ENCODE data around the gene ETNPPL. TPM values are rescaled to one million over a fixed set of nuclear protein-coding genes. Genes with fewer than 3 reads are reported as not detected.

ETNPPL gene
- total RNA-seq, 2 donors from 2014 or later, result not detected

DNA sequence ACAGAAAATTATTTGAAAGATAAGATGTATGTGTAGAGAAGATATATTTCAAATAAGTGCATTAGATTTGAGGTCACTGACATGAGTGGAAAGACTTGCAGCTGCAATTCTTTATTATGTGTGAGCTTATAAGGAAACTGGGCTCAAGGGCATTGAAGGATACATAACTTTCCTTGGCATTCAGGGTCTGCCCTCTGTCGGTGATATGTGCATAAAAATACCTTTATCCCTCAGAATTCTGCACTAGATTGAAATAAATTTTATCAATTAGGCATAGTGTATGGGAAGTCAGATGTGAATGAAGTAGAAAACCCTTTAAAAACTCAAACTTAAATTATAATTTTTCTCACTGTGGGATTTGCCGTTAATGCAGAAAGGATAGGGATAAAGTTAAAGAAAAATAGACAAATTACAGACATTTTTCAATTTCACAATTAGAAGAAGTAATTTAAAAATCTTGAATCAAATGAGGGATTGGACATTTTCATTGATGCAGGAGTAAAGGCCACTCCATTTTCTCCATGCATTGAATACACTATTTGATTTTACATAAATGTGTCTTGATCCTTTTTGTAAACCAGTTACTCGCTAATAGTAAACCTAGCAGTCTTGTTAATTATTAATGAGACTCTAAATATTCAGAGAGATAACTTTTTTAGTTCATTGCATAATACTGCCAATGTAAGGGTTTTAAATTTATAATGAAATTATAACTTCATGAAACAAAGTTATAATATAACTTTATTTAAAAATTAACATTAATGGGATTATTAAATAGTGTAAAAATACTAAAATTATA, 21.0 kb upstream of the ETNPPL start:
- H3K9me3 Mint-ChIP-seq, result no peaks in the 10 kb centered on the region
- no peaks in the 10 kb centered on the region for H3K27me3 Mint-ChIP-seq (ENCODE audit: low read depth)
- H3K36me3 Mint-ChIP-seq (ENCODE audit: insufficient read depth in 2 of 2), result no peaks in the 10 kb centered on the region
- H3K4me1 Mint-ChIP-seq (ENCODE audit: low read depth), result no peaks in the 10 kb centered on the region
- ATAC-seq (replicated peaks in 1 of 2), result no peak
- no peak overlapping the region for H3K4me3 Mint-ChIP-seq
- H3K27ac Mint-ChIP-seq, result no peak overlapping the region
- DNase-seq, result no peak

DNA sequence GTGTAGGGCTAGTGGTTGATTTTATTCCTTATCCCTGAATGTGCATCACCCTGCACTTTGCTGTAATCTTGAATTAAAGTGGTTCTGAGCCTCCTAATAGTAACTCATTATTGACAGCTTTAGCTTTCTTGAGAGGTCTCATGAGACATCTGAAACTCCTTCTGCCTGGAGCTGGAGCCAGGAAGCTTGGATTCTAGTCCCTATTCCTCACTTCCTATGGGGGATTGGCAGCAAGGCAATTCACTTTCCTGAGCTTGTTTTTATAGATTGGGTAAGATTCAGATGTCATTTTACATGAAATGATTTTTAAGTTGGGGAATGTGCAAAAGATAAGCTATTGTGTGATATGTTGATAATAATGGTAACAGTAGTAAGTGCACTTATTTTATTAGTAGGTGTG, 17.1 kb upstream of the ETNPPL start:
- Mint-ChIP-seq H3K9me3 (no peaks in the 10 kb centered on the region), H3K36me3 (ENCODE audit: insufficient read depth in 2 of 2) (no peaks in the 10 kb centered on the region), H3K27ac (no peak overlapping the region), H3K4me3 (no peak overlapping the region), H3K4me1 (ENCODE audit: low read depth) (no peaks in the 10 kb centered on the region), H3K27me3 (ENCODE audit: low read depth) (peaks cover 8% of the 10 kb centered on the region)
- ATAC-seq (replicated peaks in 1 of 2) (no peak), DNase-seq (no peak)

DNA sequence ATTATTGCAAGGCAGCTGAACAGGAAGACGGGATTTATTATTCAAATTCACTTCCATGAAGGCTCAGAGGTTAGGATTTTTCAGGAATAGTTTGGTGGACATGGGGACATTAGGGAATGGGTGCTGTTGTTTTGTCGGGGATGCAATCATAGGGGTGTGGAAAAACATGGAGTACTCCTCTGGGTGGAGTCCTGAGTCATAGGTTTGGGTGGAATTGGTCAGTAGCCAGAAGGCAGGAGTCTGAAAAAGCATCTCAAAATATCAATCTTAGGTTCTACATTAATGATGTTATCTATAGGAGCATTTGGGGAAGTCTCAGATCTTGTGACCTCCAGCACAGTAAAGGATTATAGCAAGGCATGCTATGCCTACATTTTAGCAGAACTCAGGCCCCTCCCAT, 14.5 kb upstream of the ETNPPL start:
- no peak overlapping the region for H3K4me3 Mint-ChIP-seq
- H3K27ac Mint-ChIP-seq, result no peak overlapping the region
- ATAC-seq (replicated peaks in 1 of 2) (no peak), DNase-seq (no peak)
- no peaks in the 10 kb centered on the region for H3K36me3 Mint-ChIP-seq (ENCODE audit: insufficient read depth in 2 of 2)
- no peaks in the 10 kb centered on the region for H3K4me1 Mint-ChIP-seq (ENCODE audit: low read depth)
- H3K9me3 Mint-ChIP-seq, result no peaks in the 10 kb centered on the region
- peaks cover 8% of the 10 kb centered on the region for H3K27me3 Mint-ChIP-seq (ENCODE audit: low read depth)

DNA sequence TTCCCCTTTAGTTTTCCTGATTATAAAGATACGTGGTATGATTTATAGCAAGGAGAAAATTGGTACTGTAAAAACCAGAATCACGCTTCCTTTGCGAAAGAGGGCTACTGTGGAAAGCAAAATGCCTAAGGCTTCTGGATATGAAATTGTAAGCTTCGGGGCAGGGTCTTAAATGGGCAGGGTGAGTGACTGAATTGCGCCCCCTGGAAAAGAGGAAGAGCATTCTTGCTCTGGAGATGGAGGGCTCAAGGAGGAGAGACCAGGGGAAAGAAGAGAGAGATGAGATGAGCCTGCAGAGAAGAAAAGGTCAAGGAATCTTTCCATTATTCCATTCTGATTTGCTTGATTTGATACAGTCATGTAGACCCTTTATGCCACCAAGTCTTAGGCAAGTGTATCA, 13.1 kb upstream of the ETNPPL start:
- H3K4me3 Mint-ChIP-seq, result no peak overlapping the region
- no peak for ATAC-seq (replicated peaks in 1 of 2)
- H3K4me1 Mint-ChIP-seq (ENCODE audit: low read depth), result no peaks in the 10 kb centered on the region
- H3K27ac Mint-ChIP-seq, result no peak overlapping the region
- H3K9me3 Mint-ChIP-seq, result no peaks in the 10 kb centered on the region
- DNase-seq, result no peak
- no peaks in the 10 kb centered on the region for H3K36me3 Mint-ChIP-seq (ENCODE audit: insufficient read depth in 2 of 2)
- peaks cover 8% of the 10 kb centered on the region for H3K27me3 Mint-ChIP-seq (ENCODE audit: low read depth)

DNA sequence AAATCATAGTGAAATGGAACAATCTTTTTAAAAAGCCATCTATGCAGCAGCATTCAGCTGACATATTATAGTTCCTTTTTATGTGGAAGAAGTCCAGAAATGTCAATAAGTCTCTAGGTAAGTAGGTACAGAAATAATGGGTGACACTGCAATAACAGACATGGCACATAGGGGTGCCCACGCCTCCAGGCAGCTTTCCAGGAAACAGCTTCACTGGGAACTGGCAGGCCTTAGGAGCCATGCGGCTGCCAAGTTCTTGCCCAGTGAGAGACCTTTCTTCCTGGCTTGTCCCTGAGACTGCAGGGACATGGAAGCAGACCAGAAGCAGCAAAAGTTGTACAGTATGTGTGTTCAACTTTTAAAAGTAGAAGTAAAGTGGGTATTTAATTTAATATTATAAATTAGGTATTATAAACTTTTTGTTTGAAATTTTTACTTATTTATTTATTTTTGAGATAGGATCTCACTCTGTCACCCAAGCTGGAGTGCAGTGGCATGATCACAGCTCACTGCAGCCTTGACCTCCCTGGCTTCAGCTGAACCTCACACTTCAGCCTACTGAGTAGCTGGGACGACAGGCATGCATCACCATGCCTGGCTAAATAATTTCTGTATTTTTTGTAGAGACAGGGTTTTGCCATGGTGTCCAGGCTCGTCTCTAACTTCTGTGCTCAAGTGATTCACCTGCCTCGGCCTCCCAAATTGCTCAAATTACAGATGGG, 12.1 kb upstream of the ETNPPL start:
- no peaks in the 10 kb centered on the region for H3K4me1 Mint-ChIP-seq (ENCODE audit: low read depth)
- ATAC-seq (replicated peaks in 1 of 2), result no peak
- H3K27me3 Mint-ChIP-seq (ENCODE audit: low read depth), result peaks cover 8% of the 10 kb centered on the region
- DNase-seq, result no peak
- no peak overlapping the region for H3K27ac Mint-ChIP-seq
- no peaks in the 10 kb centered on the region for H3K9me3 Mint-ChIP-seq
- no peak overlapping the region for H3K4me3 Mint-ChIP-seq
- no peaks in the 10 kb centered on the region for H3K36me3 Mint-ChIP-seq (ENCODE audit: insufficient read depth in 2 of 2)

DNA sequence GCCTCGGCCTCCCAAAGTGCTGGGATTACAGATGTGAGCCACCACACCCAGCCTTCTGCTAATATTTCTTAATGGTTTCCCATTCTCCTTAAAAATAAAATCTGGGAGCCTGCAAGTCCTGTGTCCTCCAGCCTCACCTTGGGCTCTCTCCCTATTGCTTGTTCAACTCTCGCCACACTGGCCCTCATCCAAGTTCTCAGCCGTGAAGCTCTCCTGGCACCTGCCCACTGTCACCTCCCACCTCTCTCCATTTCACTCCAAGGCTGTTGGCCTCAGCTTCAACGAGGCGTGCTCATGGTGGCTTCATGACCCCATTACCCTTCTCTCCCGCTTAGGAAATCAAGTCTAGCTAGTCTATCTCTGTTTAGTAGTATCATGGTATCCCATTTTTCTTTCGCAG, 9.5 kb upstream of the ETNPPL start:
- no peak overlapping the region for H3K27ac Mint-ChIP-seq
- DNase-seq (no peak), ATAC-seq (replicated peaks in 1 of 2) (no peak)
- H3K4me1 Mint-ChIP-seq (ENCODE audit: low read depth), result no peaks in the 10 kb centered on the region
- H3K27me3 Mint-ChIP-seq (ENCODE audit: low read depth), result peaks cover 8% of the 10 kb centered on the region
- no peak overlapping the region for H3K4me3 Mint-ChIP-seq
- no peaks in the 10 kb centered on the region for H3K36me3 Mint-ChIP-seq (ENCODE audit: insufficient read depth in 2 of 2)
- H3K9me3 Mint-ChIP-seq, result no peaks in the 10 kb centered on the region

DNA sequence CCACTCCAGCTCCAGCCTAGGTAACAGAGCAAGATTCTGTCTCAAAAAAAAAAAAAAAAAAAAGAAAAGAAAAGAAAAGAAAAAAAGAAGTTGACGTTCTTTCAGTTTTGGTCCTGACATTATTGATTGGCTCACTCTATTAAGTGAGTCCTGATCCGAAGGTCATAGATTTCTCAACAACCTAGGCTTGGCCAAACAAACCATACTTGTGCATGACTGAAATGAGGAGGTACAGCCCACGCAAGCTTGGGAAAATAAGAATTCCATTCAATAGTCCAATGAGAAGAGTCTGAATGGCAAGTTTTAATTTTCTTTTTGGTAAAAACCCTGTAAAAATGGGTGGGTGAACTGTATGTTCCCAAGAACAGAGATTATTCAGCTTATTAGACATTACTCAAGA, 3.2 kb upstream of the ETNPPL start:
- H3K27me3 Mint-ChIP-seq (ENCODE audit: low read depth), result peaks cover 36% of the 10 kb centered on the region

DNA sequence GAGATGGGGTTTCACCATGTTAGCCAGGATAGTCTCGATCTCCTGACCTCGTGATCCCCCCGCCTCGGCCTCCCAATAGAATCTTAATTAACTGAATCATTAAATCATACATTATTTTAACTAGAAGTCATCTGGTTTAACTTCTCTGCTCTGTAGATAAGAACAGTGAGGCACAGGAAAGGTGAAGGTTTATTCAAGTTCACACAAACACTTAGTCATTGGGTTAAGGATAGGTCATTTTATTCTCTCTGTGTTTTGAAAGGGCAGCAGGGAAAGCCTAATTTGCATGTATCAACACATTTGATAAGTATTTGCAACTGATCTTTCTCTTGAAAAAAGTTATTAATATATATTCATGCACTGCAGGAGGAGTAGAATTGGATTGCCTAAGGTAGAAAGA, 1.1 kb upstream of the ETNPPL start:
- H3K36me3 Mint-ChIP-seq (ENCODE audit: insufficient read depth in 2 of 2), result peaks cover 2% of the 10 kb centered on the region in 2 donors
- no peak overlapping the region for H3K27ac Mint-ChIP-seq
- no peaks in the 10 kb centered on the region for H3K9me3 Mint-ChIP-seq
- peaks cover 15% of the 10 kb centered on the region for H3K4me1 Mint-ChIP-seq (ENCODE audit: low read depth)
- no peak for ATAC-seq (replicated peaks in 1 of 2)
- no peak overlapping the region for H3K4me3 Mint-ChIP-seq
- peaks cover 43% of the 10 kb centered on the region for H3K27me3 Mint-ChIP-seq (ENCODE audit: low read depth)
- DNase-seq, result no peak

More for the DNA sequence above, 3.2 kb upstream of the ETNPPL start:
- Mint-ChIP-seq H3K9me3 (no peaks in the 10 kb centered on the region), H3K27ac (no peak overlapping the region), H3K4me1 (ENCODE audit: low read depth) (peaks cover 15% of the 10 kb centered on the region), H3K4me3 (no peak overlapping the region), H3K36me3 (ENCODE audit: insufficient read depth in 2 of 2) (peaks cover 2% of the 10 kb centered on the region in 2 donors)
- ATAC-seq (replicated peaks in 1 of 2) (no peak), DNase-seq (no peak)

DNA sequence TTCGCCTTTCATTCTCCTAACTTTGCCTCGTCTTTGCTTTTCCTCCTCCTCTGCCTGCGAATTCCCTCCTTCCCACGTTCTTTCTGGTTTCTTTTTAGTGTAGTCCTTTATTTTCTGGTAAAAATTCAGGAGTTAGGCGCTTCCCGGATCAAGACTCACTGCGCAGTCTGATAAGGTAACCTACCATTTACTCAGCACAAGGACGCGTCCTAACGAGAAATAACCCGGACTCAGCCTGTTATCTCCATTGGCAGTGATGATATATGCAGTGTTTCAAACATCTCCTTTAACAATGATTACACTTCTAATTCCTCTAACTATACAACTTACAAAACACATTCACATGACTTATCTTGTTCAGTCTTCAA, 357 bp upstream of the ETNPPL start:
- peaks cover 15% of the 10 kb centered on the region for H3K4me1 Mint-ChIP-seq (ENCODE audit: low read depth)

DNA sequence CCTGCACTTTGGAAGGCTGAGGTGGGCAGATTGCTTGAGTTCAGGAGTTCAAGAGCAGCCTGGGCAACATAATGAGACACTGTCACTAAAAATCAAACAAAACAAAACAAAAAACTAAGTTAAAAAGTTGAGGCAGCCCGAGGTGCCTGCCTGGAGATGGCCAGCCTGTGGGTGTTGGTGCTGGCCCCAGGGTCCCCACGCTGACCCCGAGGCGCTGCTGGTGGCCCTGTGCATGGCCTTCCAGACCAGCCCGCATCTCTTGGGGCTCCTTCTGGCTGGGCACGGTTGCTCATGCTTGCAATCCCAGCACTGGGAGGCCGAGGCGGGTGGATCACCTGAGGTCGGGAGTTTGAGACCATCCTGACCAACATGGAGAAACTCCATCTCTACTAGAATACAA, 4.4 kb downstream of the ETNPPL start:
- Mint-ChIP-seq H3K27me3 (ENCODE audit: low read depth) (peaks cover 29% of the 10 kb centered on the region), H3K36me3 (ENCODE audit: insufficient read depth in 2 of 2) (peaks cover 2% of the 10 kb centered on the region in 2 donors), H3K9me3 (no peaks in the 10 kb centered on the region), H3K4me3 (no peak overlapping the region), H3K27ac (no peak overlapping the region), H3K4me1 (ENCODE audit: low read depth) (peaks cover 13% of the 10 kb centered on the region)
- DNase-seq (no peak), ATAC-seq (replicated peaks in 1 of 2) (no peak)

More for the DNA sequence above, 357 bp upstream of the ETNPPL start:
- no peak overlapping the region for H3K27ac Mint-ChIP-seq
- peak overlapping the region; percentile 82 to 95 for H3K4me3 Mint-ChIP-seq
- H3K9me3 Mint-ChIP-seq, result no peaks in the 10 kb centered on the region
- peaks cover 2% of the 10 kb centered on the region in 2 donors for H3K36me3 Mint-ChIP-seq (ENCODE audit: insufficient read depth in 2 of 2)
- peaks cover 43% of the 10 kb centered on the region for H3K27me3 Mint-ChIP-seq (ENCODE audit: low read depth)
- no peak for ATAC-seq (replicated peaks in 1 of 2)
- no peak for DNase-seq

DNA sequence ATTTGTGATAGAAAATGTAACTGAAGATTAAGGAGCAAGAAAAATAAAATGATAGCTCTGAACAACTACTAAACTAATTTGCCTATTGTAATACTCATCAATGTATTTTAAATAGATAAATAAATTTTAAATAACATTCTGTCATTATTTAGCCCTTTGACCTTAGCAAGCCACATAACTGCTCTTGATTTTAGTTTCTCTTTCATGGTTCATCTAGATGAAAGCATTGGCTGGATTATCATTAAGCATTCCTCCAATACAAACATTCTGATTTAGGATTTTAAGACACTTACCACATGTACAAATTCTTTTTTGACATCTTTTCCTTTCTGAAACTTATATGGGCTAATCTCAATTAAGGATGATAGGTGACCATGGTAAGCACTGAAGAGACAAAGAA, 8.5 kb downstream of the ETNPPL start:
- ATAC-seq (replicated peaks in 1 of 2) (no peak), DNase-seq (no peak)
- H3K27me3 Mint-ChIP-seq (ENCODE audit: low read depth), result peaks cover 3% of the 10 kb centered on the region
- H3K9me3 Mint-ChIP-seq, result no peaks in the 10 kb centered on the region
- no peaks in the 10 kb centered on the region for H3K36me3 Mint-ChIP-seq (ENCODE audit: insufficient read depth in 2 of 2)
- no peaks in the 10 kb centered on the region for H3K4me1 Mint-ChIP-seq (ENCODE audit: low read depth)
- no peak overlapping the region for H3K4me3 Mint-ChIP-seq
- H3K27ac Mint-ChIP-seq, result no peak overlapping the region

DNA sequence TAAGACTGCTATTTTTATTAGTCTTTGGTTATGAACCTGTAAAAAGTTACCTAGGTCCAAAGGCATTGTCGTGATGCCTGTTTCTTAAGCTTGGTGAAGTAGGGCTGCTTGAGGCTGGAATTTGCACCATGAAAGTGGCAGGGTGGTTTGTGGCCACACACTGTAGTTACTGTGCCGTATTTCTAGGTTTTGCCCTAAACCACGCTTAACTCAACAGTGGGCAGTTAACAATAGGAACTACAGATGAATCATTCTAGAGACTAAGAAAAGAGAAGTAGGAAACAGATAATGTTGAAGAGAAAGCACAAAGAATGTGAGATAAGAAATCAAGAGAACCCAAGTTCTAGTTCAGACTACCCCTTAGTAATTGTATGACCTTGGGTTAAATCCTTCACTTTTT, 11.5 kb downstream of the ETNPPL start:
- no peak for ATAC-seq (replicated peaks in 1 of 2)
- peaks cover 3% of the 10 kb centered on the region for H3K4me1 Mint-ChIP-seq (ENCODE audit: low read depth)
- no peak overlapping the region for H3K27ac Mint-ChIP-seq

DNA sequence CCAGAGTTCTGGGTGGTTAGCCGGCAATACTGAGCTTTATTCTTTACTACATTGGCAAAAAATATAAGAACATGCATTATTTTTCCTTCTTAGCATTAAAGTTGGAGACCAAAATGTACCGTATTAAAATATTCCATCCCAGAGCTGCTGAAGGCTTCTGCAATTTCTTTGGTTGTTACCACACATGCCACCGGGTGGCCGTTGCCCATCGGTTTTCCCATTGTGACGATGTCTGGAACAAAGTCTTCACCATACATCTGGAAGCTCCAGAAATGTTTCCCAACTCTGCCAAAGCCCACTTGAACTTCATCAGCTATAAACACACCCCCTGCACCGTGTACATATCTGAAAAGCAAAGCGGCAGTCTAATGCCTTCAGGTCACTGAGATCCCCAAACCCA, 13.7 kb downstream of the ETNPPL start:
- ATAC-seq (replicated peaks in 1 of 2), result no peak
- DNase-seq, result no peak
- Mint-ChIP-seq H3K4me3 (no peak overlapping the region), H3K27ac (no peak overlapping the region), H3K9me3 (no peaks in the 10 kb centered on the region), H3K36me3 (ENCODE audit: insufficient read depth in 2 of 2) (no peaks in the 10 kb centered on the region), H3K27me3 (ENCODE audit: low read depth) (no peaks in the 10 kb centered on the region), H3K4me1 (ENCODE audit: low read depth) (peaks cover 5% of the 10 kb centered on the region)

More for the DNA sequence above, 11.5 kb downstream of the ETNPPL start:
- DNase-seq, result no peak
- Mint-ChIP-seq H3K4me3 (no peak overlapping the region), H3K36me3 (ENCODE audit: insufficient read depth in 2 of 2) (no peaks in the 10 kb centered on the region), H3K9me3 (no peaks in the 10 kb centered on the region), H3K27me3 (ENCODE audit: low read depth) (no peaks in the 10 kb centered on the region)

DNA sequence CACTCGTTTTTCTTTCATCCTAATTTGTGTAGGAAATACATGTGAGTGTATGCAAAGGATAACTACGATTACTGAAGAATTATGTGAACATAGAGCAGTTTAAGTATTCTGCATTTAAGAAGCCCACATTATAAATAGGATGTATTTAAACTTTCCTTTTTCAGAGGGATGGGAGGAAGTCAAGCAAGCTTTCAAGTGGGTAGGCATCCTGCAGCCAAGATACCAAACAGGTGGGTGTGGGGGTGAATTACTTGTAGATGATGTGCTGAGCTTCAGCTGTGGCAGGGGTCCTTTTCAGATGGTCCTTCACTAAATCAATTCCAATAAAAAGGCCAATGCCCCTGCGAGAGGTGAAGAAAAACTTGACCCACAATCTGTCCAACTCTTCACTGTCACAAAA, 16.3 kb downstream of the ETNPPL start:
- H3K27me3 Mint-ChIP-seq (ENCODE audit: low read depth), result no peaks in the 10 kb centered on the region
- no peaks in the 10 kb centered on the region for H3K9me3 Mint-ChIP-seq
- no peak for DNase-seq
- H3K27ac Mint-ChIP-seq, result no peak overlapping the region
- H3K36me3 Mint-ChIP-seq (ENCODE audit: insufficient read depth in 2 of 2), result no peaks in the 10 kb centered on the region
- peaks cover 5% of the 10 kb centered on the region for H3K4me1 Mint-ChIP-seq (ENCODE audit: low read depth)
- H3K4me3 Mint-ChIP-seq, result no peak overlapping the region
- ATAC-seq (replicated peaks in 1 of 2), result no peak
